Panc1 (cell line): ENCODE data around the gene MORC4.

Experiments
- TF ChIP-seq, protein P1 (sequence below): fragments of 450-650 bp; IDR thresholded peaks from 2 replicates; pipeline ENCODE4 v1.5.1; 2017; ENCODE audit warnings: mild to moderate bottlenecking
- TF ChIP-seq, protein P2 (sequence below), 2 experiments: IDR thresholded peaks; 2 replicates each; pipeline ENCODE4 v1.6.1; 2011 to 2012; ENCODE audit warnings: low read depth in 2 of 2, control low read depth in 1 of 2, low read length in 1 of 2, mild to moderate bottlenecking in 1 of 2, moderate library complexity in 1 of 2; ENCODE audit not compliant: insufficient read depth in 1 of 2

DNA sequence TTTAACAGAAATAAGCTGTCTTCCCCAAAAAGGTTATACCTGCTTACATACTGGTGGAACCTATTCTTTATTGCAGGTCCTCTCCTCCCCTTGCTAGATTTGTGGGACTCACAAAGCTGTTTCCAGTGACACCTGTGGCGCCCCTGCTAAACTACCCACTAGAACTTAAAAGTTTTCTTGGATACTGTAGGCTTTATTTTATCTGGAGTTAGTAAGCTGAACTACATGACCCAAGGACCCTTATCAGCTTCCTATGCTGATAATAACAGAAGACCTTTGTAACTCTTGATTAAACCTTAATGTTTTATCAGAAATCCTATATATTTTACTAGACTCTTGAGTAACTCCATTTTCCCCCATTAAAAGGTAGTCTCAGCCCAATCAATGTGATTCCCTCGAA, 47.5 kb downstream of the MORC4 start:
- TF ChIP-seq, protein P1, sequence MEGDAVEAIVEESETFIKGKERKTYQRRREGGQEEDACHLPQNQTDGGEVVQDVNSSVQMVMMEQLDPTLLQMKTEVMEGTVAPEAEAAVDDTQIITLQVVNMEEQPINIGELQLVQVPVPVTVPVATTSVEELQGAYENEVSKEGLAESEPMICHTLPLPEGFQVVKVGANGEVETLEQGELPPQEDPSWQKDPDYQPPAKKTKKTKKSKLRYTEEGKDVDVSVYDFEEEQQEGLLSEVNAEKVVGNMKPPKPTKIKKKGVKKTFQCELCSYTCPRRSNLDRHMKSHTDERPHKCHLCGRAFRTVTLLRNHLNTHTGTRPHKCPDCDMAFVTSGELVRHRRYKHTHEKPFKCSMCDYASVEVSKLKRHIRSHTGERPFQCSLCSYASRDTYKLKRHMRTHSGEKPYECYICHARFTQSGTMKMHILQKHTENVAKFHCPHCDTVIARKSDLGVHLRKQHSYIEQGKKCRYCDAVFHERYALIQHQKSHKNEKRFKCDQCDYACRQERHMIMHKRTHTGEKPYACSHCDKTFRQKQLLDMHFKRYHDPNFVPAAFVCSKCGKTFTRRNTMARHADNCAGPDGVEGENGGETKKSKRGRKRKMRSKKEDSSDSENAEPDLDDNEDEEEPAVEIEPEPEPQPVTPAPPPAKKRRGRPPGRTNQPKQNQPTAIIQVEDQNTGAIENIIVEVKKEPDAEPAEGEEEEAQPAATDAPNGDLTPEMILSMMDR, result no peak
- TF ChIP-seq, protein P2, sequence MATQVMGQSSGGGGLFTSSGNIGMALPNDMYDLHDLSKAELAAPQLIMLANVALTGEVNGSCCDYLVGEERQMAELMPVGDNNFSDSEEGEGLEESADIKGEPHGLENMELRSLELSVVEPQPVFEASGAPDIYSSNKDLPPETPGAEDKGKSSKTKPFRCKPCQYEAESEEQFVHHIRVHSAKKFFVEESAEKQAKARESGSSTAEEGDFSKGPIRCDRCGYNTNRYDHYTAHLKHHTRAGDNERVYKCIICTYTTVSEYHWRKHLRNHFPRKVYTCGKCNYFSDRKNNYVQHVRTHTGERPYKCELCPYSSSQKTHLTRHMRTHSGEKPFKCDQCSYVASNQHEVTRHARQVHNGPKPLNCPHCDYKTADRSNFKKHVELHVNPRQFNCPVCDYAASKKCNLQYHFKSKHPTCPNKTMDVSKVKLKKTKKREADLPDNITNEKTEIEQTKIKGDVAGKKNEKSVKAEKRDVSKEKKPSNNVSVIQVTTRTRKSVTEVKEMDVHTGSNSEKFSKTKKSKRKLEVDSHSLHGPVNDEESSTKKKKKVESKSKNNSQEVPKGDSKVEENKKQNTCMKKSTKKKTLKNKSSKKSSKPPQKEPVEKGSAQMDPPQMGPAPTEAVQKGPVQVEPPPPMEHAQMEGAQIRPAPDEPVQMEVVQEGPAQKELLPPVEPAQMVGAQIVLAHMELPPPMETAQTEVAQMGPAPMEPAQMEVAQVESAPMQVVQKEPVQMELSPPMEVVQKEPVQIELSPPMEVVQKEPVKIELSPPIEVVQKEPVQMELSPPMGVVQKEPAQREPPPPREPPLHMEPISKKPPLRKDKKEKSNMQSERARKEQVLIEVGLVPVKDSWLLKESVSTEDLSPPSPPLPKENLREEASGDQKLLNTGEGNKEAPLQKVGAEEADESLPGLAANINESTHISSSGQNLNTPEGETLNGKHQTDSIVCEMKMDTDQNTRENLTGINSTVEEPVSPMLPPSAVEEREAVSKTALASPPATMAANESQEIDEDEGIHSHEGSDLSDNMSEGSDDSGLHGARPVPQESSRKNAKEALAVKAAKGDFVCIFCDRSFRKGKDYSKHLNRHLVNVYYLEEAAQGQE (IDR thresholded peaks at IDR 0.05; ENCODE audit: insufficient read depth in 1 of 2, low read depth in 2 of 2, low read length in 1 of 2), result no peak
